T-helper 2 cell treated with Interferon-gamma antibody and Interleukin-4, amounts not matched to agents 100 ng/mL and 5 ng/mL, for 36 hours (primary cell): Measurements from ENCODE around the gene CELSR2. TPM values are rescaled to one million over a fixed set of nuclear protein-coding genes. Genes with fewer than 3 reads are reported as not detected.
"Not testable (repeated sequence)": the region's sequence is repeated elsewhere in the genome, so short reads cannot be mapped to it uniquely, and the experiment has no call there.

ENCODE experiments used
- intact Hi-C: fragments of 100-400 bp; cut with micrococcal nuclease; formaldehyde crosslinking; loops from one replicate; pipeline ENCODE4 v1.15.1; 2023
- total RNA-seq: library from RNA; stranded (reverse); gene quantifications from 2 replicates; pipeline ENCODE4 v1.2.3, GENCODE V29; 2022

The CELSR2 gene, protein sequence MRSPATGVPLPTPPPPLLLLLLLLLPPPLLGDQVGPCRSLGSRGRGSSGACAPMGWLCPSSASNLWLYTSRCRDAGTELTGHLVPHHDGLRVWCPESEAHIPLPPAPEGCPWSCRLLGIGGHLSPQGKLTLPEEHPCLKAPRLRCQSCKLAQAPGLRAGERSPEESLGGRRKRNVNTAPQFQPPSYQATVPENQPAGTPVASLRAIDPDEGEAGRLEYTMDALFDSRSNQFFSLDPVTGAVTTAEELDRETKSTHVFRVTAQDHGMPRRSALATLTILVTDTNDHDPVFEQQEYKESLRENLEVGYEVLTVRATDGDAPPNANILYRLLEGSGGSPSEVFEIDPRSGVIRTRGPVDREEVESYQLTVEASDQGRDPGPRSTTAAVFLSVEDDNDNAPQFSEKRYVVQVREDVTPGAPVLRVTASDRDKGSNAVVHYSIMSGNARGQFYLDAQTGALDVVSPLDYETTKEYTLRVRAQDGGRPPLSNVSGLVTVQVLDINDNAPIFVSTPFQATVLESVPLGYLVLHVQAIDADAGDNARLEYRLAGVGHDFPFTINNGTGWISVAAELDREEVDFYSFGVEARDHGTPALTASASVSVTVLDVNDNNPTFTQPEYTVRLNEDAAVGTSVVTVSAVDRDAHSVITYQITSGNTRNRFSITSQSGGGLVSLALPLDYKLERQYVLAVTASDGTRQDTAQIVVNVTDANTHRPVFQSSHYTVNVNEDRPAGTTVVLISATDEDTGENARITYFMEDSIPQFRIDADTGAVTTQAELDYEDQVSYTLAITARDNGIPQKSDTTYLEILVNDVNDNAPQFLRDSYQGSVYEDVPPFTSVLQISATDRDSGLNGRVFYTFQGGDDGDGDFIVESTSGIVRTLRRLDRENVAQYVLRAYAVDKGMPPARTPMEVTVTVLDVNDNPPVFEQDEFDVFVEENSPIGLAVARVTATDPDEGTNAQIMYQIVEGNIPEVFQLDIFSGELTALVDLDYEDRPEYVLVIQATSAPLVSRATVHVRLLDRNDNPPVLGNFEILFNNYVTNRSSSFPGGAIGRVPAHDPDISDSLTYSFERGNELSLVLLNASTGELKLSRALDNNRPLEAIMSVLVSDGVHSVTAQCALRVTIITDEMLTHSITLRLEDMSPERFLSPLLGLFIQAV (N-terminal part only)
- 3.7 TPM in 2 replicates for total RNA-seq

DNA sequence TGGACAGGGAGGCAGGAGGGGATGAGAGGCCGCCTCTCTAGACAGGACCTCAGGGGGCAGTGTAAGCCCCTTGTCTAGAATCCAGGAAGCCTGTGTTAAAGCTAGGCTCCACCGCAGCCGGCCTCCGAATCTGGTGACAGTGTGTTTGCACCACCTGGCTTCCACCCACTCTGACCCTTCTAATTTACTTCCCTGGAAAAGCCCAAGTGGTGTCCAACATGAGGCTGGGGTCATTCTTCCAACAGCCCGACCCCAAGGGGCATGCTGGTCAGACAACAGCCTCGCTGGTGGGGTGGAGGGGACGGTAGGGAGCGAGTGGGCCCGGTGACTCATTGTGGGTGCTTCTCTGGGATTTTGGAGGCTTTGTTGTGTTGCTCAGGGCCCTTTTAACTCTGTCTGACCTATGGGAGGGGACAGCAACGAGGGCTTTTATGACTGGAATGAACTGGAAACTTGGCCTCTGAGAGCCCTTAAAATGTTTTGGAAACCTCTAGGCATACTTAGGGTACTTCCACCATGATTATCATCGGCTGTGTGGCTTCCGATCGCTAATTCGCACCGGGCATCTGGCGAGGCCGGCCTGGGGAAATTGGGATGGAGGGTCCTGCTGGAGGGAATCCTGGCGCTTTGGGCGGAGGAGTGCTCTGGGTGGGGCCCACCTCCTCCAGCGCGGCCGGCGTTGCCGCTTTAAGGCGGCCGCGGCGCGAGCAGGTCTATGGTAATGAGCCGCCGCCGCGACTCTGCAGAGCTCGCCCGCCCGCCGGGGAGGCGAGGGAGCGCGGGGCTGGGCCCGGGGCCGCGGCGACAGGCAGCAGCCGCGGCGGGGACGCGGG is at the start of gene CELSR2:
Gene CELSR2, plus strand, starts transcription at position 743 of the 833 bp plus-strand sequence. CDS start 541 bp downstream, outside the sequence.
- intact Hi-C loops = loop anchor here (1.0 kb wide), 3 partner anchors 9 to 235 kb away; partner anchors contain the start of gene SARS1

DNA sequence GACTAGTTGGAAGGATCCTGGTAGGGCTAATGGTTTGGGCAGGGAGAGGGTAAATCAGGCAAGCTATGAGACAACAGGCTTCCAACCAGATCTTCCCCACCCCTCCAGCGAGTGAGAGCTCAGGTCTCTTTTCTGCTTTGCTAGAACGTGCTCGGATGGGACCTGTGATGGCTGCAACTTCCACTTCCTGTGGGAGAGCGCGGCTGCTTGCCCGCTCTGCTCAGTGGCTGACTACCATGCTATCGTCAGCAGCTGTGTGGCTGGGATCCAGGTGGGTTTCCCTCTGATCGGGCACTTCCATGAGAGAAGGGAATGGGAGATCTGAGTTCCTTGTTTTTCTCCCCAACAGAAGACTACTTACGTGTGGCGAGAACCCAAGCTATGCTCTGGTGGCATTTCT is 49.6 kb upstream of the CELSR2 start:
- intact Hi-C loops = no loop called here

DNA sequence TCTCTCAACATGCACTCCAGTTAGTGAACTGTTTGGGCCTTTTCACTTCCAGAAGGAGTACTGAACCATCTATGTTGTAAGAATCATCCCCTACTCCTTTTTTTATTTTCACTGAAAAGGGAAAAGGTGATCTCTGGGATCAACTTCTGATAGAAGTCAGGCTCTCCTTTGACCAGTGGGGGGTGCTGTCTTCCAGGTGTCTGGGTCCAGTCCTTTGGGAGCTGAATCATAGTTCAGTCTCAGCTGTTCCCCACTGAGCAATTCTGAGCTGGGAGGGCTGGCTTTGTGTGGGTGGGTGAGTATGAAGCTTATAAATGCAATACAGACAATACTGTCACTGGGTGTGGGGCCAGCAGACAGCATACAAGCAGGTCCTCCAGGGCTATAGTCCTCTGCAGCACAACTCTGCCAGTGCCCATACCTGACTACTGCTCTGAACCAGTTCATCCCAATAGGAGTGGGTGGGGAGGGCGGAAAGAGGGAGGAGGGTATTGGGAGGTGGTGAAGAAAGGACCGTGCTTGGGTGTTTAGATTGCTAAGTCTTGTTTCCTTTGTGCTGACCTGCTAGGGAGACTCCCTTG is 48.1 kb upstream of the CELSR2 start:
- intact Hi-C loops = loop anchor here (1.0 kb wide), 1 partner anchor 198 kb away; no protein-coding TSS in a partner anchor

DNA sequence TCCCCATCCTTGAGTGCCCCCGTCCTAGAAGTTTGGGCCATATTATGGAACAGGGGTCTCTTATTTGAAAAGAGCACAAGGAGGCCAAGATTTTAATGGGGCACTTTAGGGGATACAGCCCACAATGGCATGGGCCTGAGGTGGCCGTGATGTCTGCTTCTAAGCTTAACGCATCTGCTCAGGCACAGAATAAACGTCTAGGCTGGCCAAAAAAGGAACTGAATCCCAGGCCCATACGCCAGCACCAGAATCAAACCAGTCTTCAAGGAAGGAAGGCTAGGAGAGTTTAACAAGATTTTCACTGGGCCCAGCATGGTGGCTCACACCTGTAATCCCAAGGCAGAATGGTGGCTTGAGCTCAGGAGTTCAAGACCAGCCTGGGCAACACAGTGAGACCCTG is 44.9 kb upstream of the CELSR2 start:
- intact Hi-C loops = no loop called here

DNA sequence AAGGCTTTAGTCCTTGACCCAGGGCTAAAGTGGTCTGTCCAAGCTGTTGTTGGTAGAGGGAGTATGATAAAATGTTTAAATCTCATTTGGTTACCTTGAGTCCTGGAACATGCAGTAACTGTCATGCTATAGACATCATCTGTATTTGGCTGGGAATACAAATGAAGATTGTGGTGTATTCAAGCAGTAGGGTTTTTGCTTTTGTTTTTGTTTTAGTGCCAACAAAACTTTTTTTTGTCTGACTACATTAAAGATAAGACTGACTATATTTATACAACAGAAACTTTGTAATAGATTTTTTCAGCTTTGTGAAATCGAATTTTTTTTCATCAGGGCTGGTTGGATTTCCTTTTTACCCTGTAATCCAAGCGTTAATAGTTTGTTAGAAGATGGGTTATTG is 43.0 kb upstream of the CELSR2 start:
- intact Hi-C loops = no loop called here

DNA sequence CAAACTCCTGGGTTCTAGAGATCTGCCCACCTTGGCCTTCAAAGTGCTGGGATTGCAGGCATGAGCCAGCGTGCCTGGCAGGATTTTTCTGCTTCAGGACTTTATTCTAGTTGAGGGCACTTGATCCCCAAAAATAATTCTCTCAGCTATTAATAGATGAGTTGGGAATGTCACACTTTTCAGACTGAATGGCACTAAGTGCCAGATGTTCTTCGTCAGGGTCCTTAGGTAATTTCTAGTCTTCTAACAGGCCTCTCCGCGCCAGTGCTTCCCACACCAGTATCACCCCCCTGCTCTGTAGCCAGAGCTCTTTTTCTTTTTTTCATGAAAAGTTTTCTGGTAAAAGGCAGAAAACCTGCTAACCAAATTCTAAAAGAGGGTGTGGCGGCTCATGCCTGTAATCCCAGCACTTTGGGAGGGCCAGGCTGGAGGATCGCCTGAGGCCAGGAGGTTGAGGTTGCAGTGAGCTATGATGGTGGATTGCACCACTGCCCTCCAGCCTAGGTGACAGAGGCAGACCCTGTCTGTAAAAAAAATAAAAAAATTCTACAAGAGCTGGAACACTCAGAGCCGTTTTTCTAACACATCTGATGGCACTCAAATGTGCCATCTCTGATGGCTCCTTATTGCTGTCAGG is 41.8 kb upstream of the CELSR2 start:
- intact Hi-C loops = no loop called here

DNA sequence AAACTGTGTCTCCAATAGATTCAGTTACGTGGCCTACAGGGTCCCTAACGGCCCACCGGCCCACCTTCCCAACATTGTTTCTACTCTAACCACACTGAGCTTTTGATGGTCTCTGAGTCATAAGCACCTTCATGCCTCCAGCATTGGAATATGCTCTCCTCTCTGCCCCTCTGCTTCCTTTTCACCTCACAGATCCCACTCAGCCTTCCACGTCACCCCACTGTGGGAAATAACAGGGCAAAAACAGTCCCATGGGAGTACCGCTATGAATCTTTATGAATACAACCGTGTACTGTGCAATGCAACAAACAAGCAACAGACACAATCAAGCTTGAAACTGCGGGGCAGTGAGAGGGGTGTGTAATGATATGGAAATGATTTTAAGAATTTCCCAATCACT is 40.9 kb upstream of the CELSR2 start:
- intact Hi-C loops = no loop called here

DNA sequence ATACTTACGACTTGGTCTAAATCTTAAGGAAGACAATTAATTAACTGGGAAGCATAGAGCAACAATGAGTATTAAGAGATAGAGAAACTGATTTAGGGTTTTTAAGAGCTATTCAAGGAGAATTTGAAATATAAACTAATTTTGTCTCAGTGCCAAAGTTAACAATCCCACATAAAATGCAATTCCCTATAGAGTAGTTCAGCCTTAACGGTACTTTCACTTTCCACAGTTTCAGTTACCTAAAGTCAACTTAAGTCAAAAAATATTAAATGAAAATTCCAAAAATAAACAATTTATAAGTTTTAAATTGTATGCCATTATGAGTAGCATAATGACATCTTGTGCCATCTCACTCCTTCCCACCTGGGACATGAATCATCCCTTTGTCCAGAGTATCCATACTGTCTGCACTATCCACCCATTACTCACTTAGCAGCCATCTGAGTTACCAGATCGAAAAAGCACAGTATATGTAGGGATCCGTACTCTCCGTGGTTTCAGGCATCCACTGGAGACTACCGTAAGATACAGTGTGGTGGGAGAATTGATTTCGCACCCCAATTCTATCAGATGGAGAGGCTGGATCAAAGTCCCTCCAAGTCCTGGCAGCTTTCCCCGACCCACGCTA is 40.4 kb upstream of the CELSR2 start:
- intact Hi-C loops = no loop called here

DNA sequence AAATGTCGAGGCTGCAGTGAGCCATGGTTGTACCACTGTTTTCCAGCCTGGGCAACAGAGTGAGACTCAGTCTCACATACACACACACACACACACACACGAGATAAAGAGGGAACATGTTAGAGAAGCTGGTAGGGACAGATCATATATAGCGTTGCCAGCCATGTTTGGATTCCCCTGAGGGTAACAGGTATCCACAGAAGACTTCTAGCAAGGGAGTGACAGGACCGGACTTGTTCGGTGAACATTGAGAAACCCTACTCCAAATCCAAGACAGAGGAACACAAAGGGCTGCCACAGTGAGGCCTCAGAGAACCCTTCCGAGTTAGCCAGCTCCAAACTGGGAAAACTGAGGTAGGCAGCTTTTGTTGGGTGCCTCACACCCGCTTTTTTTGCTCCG is 39.3 kb upstream of the CELSR2 start:
- intact Hi-C loops = loop anchor here (5.0 kb wide), 3 partner anchors 98 to 463 kb away; partner anchors contain the start of genes CLCC1, ELAPOR1 and STXBP3

DNA sequence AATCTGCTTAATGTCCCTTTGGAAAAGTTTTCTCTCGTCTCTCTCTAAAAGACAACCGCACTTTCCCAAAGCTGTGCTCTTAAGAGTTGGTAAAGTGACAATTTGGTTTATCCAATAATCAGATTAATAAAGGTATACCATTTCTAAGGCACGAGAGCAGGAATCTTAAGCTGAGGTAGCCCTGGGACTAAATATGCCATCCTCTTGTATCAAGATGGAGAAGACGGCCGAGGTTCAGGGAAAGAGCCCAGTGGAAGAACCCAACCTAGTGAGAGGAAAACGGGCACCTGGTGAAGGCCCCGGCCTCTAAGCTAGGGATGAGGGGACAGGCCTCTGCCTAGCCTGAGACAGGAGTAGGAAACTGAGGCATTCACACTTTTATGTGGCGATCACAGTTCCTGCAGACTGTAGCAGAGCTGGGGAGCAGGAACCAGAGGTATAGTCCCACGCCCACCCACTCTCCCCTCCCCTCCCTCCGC is 36.0 kb upstream of the CELSR2 start:
- intact Hi-C loops = loop anchor here (1.0 to 5.0 kb wide), 4 partner anchors 36 to 466 kb away; partner anchors contain the start of genes CELSR2, CLCC1, ELAPOR1 and STXBP3

DNA sequence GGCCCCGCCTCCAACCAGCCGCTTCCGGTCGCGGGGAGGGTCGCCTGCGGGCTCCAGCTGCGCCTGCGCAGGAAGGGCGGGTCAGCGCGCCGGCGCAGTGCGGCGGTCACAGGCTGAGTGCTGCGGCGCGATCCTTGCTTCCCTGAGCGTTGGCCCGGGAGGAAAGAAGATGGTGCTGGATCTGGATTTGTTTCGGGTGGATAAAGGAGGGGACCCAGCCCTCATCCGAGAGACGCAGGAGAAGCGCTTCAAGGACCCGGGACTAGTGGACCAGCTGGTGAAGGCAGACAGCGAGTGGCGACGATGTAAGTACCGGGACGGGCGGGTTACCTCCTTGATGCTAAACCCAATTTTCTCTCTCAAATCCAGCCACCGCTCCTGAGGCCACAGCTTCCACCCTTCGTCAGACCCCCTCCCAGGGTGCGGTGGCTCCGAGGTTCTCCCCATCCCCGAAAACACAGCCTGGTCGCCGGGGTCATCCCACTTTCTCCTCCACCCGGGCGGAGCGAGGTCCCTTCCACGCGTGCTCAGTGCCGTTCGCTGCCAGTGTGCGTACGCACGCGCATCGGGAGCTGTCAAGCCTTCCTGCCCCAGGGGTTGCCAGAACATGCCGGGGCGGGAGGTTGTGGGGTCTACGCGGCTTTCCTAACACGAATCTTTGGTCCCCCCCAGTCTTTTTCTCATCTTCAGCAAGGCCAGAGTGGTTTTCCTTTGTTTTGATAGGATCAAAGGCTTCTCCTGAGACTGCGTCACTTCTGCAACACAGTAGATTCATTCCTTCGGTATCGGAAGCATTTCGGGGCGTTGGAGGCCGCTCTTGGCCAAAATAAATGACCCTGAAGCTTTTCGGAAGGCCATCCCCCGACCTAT is 35.3 kb upstream of the CELSR2 start, which contains the start of gene SARS1:
Gene SARS1, plus strand, starts transcription at position 95 of the 870 bp plus-strand sequence. Its CDS starts 75 bp downstream, at position 170.
- intact Hi-C loops = loop anchor here (1.0 to 5.0 kb wide), 6 partner anchors 35 to 467 kb away; partner anchors contain the start of genes CELSR2, CLCC1, ELAPOR1 and PSMA5

DNA sequence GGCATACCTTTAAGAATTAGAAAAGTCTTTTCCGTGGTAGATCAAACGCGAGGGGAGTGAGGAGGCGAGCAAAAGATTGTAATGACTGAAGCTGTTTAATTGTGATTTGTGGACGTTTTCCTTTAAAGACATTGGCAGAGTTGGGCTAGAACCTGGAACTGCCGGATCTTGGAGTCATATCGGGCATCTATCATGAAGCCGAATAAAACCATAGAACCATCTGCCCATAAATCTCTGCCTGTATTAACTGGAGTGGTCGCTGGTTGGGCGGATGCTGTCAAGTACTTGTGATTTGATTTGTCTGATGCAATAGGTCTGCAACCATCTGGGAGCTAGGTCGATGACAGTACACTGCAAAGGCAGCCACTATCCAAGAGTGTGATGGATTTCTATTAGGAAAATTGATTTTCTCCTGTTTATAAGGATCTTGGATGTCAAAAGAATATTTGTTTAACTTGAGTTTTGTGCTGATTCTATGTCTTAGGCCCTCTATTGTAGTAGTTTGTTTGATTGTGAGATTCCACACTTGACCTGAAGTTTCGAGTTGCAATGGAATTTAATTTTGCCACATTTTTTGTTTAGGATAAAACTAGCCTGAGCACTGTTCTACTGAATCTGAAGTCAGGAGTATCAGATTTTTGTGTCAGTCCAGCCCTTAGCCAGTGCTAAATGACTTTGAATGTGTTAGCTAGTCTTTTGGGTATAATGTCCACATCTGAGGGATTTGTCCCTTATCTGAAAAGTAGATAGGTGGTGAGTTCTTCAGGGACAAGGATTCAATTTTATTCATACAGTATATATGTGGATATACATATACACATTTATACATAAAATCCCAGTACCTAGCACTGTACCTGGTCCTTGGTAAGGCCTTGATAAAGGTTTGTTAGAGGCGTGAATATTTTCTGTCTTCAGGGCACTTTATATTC is 34.4 kb upstream of the CELSR2 start:
- intact Hi-C loops = loop anchor here (1.0 to 5.0 kb wide), 5 partner anchors 103 to 468 kb away; partner anchors contain the start of genes CLCC1, ELAPOR1, PSMA5 and STXBP3

DNA sequence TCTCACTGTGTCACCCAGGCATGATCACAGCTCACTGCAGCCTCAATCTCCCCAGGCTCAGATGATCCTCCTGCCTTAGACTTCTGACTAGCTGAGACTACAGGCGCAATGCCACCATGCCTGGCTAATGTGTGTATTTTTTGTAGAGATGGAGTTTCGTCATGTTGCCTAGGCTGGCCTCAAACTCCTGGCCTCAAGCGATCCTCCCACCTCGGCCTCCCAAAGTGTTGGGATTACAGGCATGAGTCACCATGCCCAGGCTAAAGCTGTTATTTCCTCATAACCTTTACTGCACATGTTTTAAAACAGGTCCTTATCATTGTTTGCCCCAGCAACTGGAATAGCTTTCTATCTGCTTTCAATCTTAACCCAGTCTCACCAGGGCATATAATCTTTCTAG is 32.7 kb upstream of the CELSR2 start:
- intact Hi-C loops = no loop called here

DNA sequence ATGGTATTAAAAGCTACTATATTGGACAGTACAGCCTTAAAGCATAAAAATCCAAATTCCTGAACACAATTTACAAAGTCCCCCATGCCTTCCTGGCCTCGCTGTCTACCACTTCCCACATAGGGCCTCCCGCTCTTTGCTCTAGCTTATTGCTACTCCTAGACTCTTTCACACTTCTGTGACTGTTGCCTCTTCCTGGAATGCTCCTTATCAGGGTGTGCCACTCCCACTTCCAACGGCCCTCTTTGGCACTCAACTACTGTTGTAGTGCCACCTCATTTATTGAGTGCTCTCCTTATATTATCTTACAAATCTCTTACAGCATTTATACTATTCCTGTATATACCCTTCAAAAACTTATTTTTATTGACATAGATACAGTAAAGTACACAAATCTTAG is 30.8 kb upstream of the CELSR2 start:
- intact Hi-C loops = no loop called here

DNA sequence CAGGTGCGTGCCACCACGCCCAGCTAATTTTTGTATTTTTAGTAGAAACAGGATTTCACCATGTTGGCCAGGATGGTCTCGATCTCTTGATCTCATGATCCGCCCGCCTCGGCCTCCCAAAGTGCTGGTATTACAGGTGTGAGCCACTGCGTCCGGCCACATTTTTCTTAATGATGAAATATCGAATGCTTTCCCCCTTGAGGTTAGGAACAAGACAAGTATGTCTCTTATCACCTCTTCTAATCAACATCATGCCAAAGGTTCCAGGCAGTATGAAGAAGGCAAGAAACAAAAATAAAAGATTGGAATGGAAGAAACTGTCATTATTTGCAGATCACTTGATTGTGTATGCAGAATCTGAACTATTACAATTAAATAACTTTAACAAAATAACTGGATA is 28.1 kb upstream of the CELSR2 start:
- intact Hi-C loops = not testable (repeated sequence)

DNA sequence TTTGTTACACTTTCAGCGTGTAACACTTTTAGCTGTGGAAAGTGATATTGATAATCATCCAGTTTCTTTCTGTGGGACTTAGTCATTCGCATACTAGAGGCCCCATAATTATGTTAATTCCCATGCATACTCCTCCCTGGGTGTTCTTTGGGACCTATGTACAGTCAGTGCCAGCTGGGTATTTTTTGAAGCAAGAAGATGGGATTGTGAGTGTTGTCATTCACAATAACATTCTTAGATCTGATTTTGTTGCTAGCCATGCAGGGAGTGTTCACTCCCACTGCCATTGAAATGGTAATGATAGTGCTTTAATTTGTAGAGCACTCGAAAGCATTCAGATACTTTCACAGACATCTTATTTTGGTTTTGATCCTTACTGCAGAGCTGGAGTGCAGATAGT is 24.0 kb upstream of the CELSR2 start:
- intact Hi-C loops = no loop called here
